SK-N-SH treated with all-trans-retinoic acid at 6 μM for 48 hours (cell line): Measurements from ENCODE around the gene RAB5B.

Source experiments
- BACH2 ChIP-seq: fragments of 250-450 bp; sonication (Bioruptor Pico); IDR thresholded peaks from 2 replicates; pipeline ENCODE4 v1.9.0; 2021; ENCODE audit warnings: mild to moderate bottlenecking, borderline replicate concordance
- GLIS3 ChIP-seq: fragments of 250-450 bp; sonication (Bioruptor Pico); IDR thresholded peaks from 2 replicates; pipeline ENCODE4 v1.5.0; 2020; ENCODE audit warnings: mild to moderate bottlenecking, moderate library complexity
- ISL1 ChIP-seq: fragments of 250-450 bp; sonication (Bioruptor Pico); IDR thresholded peaks from 2 replicates; pipeline ENCODE4 v2.1.2; 2022; ENCODE audit warnings: mild to moderate bottlenecking, moderate library complexity
- OSR1 ChIP-seq: fragments of 250-450 bp; sonication (Bioruptor Pico); IDR thresholded peaks from 2 replicates; pipeline ENCODE4 v1.8.0; 2022; ENCODE audit warnings: moderate library complexity, mild to moderate bottlenecking, inconsistent platforms
- PPARA ChIP-seq: fragments of 250-450 bp; sonication (Bioruptor Pico); IDR thresholded peaks from 2 replicates; pipeline ENCODE4 v1.5.0; 2020; ENCODE audit warnings: mild to moderate bottlenecking, borderline replicate concordance
- SNAI2 ChIP-seq: fragments of 250-450 bp; sonication (Bioruptor Pico); IDR thresholded peaks from 2 replicates; pipeline ENCODE4 v1.5.0; 2020; ENCODE audit warnings: mild to moderate bottlenecking, moderate library complexity
- TCF4 ChIP-seq: fragments of 250-450 bp; sonication (Bioruptor Pico); IDR thresholded peaks from 2 replicates; pipeline ENCODE4 v1.8.0; 2021; ENCODE audit warnings: mild to moderate bottlenecking, moderate library complexity, borderline replicate concordance
- ZFP3 ChIP-seq: fragments of 250-450 bp; sonication (Bioruptor Pico); IDR thresholded peaks from 2 replicates; pipeline ENCODE4 v1.5.0; 2020; ENCODE audit warnings: mild to moderate bottlenecking, moderate library complexity
- ZFP30 ChIP-seq: fragments of 450-650 bp; formaldehyde crosslinking; IDR thresholded peaks from 2 replicates; pipeline ENCODE4 v1.5.0; 2022; ENCODE audit warnings: mild to moderate bottlenecking, moderate library complexity
- ZNF8 ChIP-seq: fragments of 450-650 bp; formaldehyde crosslinking; IDR thresholded peaks from 2 replicates; pipeline ENCODE4 v1.5.0; 2020; ENCODE audit warnings: mild to moderate bottlenecking, moderate library complexity
- TF ChIP-seq, protein P1 (sequence below): fragments of 250-450 bp; sonication (Bioruptor Pico); IDR thresholded peaks from 2 replicates; pipeline ENCODE4 v1.5.1; 2021; ENCODE audit warnings: mild to moderate bottlenecking, moderate library complexity
- TF ChIP-seq, protein P2 (sequence below): fragments of 250-450 bp; sonication (Bioruptor Pico); IDR thresholded peaks from 2 replicates; pipeline ENCODE4 v1.8.0; 2020; ENCODE audit warnings: mild to moderate bottlenecking, moderate library complexity, borderline replicate concordance
- TF ChIP-seq, protein P3 (sequence below): fragments of 250-450 bp; sonication (Bioruptor Pico); IDR thresholded peaks from 2 replicates; pipeline ENCODE4 v1.5.1; 2020; ENCODE audit warnings: low read depth, mild to moderate bottlenecking, moderate library complexity

DNA sequence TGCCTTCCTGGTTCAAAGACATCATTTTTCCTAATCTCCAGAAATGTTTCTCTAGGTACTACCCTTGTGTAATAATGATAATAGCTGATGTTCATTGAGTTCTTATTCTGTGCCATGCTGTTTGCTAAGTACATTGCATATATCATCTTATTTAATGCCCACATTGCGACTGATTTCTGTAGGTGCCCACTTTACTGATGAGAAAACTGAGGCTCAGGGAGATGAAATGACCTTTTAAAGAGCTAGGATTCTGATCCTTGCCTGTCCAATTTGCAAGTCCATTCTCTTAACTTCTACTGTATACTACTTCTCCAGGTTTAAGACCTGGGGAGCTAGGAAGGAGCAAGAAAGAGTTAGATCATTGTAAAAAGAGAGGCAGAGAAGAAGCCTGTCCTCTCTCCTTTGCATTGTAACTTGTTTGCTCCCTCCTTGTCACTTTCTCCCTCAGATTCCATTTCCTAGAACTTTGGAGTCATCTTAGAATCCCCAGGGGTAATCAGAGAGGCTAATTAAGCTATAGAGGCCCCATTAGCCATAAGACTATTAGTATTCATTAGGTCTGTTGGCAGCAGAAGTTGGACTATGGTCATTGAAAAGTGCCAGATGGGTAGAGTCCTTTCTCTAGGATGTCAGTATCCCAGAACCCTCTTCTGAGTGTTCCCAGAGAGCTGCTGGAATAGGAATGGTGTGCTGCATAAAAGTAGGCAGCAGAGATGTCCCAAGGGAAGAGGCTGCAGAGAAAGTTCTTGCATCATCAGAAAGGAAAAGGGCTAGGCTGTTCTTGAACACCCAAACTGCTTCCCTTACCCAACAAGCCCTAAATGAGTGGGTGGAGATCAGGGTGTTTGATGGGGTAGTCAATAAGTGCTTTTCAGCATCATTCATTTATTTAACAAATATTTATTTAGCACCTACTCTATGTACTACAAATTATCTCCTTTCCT lies 39.8 kb upstream of the RAB5B start:
- TF ChIP-seq TCF4 (CRISPR knock-in tag), result no peak
- no peak for TF ChIP-seq ZFP3 (CRISPR knock-in tag)
- TF ChIP-seq, protein P1, sequence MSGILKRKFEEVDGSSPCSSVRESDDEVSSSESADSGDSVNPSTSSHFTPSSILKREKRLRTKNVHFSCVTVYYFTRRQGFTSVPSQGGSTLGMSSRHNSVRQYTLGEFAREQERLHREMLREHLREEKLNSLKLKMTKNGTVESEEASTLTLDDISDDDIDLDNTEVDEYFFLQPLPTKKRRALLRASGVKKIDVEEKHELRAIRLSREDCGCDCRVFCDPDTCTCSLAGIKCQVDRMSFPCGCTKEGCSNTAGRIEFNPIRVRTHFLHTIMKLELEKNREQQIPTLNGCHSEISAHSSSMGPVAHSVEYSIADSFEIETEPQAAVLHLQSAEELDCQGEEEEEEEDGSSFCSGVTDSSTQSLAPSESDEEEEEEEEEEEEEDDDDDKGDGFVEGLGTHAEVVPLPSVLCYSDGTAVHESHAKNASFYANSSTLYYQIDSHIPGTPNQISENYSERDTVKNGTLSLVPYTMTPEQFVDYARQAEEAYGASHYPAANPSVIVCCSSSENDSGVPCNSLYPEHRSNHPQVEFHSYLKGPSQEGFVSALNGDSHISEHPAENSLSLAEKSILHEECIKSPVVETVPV (CRISPR knock-in tag), result no peak
- TF ChIP-seq BACH2 (CRISPR knock-in tag), result no peak
- TF ChIP-seq, protein P2, sequence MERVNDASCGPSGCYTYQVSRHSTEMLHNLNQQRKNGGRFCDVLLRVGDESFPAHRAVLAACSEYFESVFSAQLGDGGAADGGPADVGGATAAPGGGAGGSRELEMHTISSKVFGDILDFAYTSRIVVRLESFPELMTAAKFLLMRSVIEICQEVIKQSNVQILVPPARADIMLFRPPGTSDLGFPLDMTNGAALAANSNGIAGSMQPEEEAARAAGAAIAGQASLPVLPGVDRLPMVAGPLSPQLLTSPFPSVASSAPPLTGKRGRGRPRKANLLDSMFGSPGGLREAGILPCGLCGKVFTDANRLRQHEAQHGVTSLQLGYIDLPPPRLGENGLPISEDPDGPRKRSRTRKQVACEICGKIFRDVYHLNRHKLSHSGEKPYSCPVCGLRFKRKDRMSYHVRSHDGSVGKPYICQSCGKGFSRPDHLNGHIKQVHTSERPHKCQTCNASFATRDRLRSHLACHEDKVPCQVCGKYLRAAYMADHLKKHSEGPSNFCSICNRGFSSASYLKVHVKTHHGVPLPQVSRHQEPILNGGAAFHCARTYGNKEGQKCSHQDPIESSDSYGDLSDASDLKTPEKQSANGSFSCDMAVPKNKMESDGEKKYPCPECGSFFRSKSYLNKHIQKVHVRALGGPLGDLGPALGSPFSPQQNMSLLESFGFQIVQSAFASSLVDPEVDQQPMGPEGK (CRISPR knock-in tag), result no peak
- TF ChIP-seq GLIS3 (CRISPR knock-in tag), result no peak
- TF ChIP-seq, protein P3, sequence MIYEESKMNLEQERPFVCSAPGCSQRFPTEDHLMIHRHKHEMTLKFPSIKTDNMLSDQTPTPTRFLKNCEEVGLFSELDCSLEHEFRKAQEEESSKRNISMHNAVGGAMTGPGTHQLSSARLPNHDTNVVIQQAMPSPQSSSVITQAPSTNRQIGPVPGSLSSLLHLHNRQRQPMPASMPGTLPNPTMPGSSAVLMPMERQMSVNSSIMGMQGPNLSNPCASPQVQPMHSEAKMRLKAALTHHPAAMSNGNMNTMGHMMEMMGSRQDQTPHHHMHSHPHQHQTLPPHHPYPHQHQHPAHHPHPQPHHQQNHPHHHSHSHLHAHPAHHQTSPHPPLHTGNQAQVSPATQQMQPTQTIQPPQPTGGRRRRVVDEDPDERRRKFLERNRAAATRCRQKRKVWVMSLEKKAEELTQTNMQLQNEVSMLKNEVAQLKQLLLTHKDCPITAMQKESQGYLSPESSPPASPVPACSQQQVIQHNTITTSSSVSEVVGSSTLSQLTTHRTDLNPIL (CRISPR knock-in tag), result no peak
- no peak for TF ChIP-seq SNAI2 (CRISPR knock-in tag)
- no peak for TF ChIP-seq OSR1 (CRISPR knock-in tag)
- TF ChIP-seq ZFP30, result no peak
- no peak for TF ChIP-seq PPARA (CRISPR knock-in tag)
- TF ChIP-seq ISL1 (CRISPR knock-in tag), result no peak
- TF ChIP-seq ZNF8, result no peak
